ENCODE results near the gene THBD.

- TF ChIP-seq CTCF (conservative IDR thresholded peaks at IDR 0.05; ENCODE audit: low read depth, low read length): no peak
- no peak for TF ChIP-seq RAD21 (IDR thresholded peaks at IDR 0.05; ENCODE audit: low read length)
- TF ChIP-seq POLR2A (IDR thresholded peaks at IDR 0.05; ENCODE audit: low read depth, low read length): no peak
- no peak for TF ChIP-seq CEBPB (IDR thresholded peaks at IDR 0.05; ENCODE audit: low read depth, low read length)
Observed at GRCh38 chr20:23066772-23067171, 17.3 kb upstream of the THBD start.
